Stomach (tissue), 4 donors: ENCODE data around the gene CCDC158.

Experiments
- CTCF ChIP-seq, 7 experiments: fragments of 450-650 bp in 4 of 7; fragments of 200-600 bp in 3 of 7; sonication (generic) in 3 of 7; IDR thresholded peaks; one replicate each; pipeline ENCODE4 v1.5.1; 2016 to 2019; ENCODE audit warnings: antibody characterized with exemption in 7 of 7, control low read depth in 2 of 7, mild to moderate bottlenecking in 1 of 7
- EP300 ChIP-seq: sonication (generic); formaldehyde crosslinking; IDR thresholded peaks from one replicate; pipeline ENCODE4 v1.6.1; 2017; ENCODE audit warnings: antibody characterized with exemption
- POLR2A ChIP-seq, 4 donors: fragments of 450-650 bp; IDR thresholded peaks; one replicate each; pipeline ENCODE4 v1.6.1; 2016; ENCODE audit warnings: antibody characterized with exemption in 4 of 4, control low read depth in 2 of 4, mild to moderate bottlenecking in 1 of 4, moderate library complexity in 1 of 4
- POLR2AphosphoS5 ChIP-seq, 3 donors: sonication (generic); formaldehyde crosslinking; IDR thresholded peaks; one replicate each; pipeline ENCODE4 v1.6.1; 2016; ENCODE audit warnings: antibody characterized with exemption in 3 of 3

- TF ChIP-seq CTCF (IDR thresholded peaks at IDR 0.05) (no peak), POLR2A (IDR thresholded peaks at IDR 0.05) (no peak), POLR2AphosphoS5 (IDR thresholded peaks at IDR 0.05) (no peak), EP300 (no peak)
Measured at GRCh38 chr4:76354517-76355473, 66.1 kb downstream of the CCDC158 start.
